Progenitor cell of endocrine pancreas (in vitro differentiated cells): Measurements from ENCODE around the gene GRPEL2. TPM values are rescaled to one million over a fixed set of nuclear protein-coding genes. Genes with fewer than 3 reads are reported as not detected.

Experiments
- DNase-seq: peaks from one replicate; pipeline ENCODE4 v3.0.0; 2021; ENCODE audit warnings: low spot score; ENCODE audit not compliant: unreplicated experiment
- H3K27ac Mint-ChIP-seq: 2 replicates; pipeline ENCODE4 v1.8.0; 2021; ENCODE audit warnings: mild to moderate bottlenecking, moderate library complexity, mixed read lengths
- H3K27me3 Mint-ChIP-seq: 2 replicates; pipeline ENCODE4 v1.8.0; 2021; ENCODE audit warnings: mixed read lengths
- H3K36me3 Mint-ChIP-seq: 2 replicates; pipeline ENCODE4 v1.8.0; 2022; ENCODE audit warnings: mixed read lengths; ENCODE audit not compliant: insufficient read depth
- H3K4me1 Mint-ChIP-seq: 2 replicates; pipeline ENCODE4 v1.8.0; 2021; ENCODE audit warnings: low read depth, mixed read lengths
- H3K4me3 Mint-ChIP-seq: 2 replicates; pipeline ENCODE4 v1.8.0; 2021; ENCODE audit warnings: low read depth, mild to moderate bottlenecking, moderate library complexity, mixed read lengths
- H3K9me3 Mint-ChIP-seq: 2 replicates; pipeline ENCODE4 v1.8.0; 2021; ENCODE audit warnings: low read depth, mixed read lengths
- CTCF ChIP-seq: fragments of 200-600 bp; sonication (generic); IDR thresholded peaks from one replicate; pipeline ENCODE4 v1.5.0; 2021; ENCODE audit warnings: antibody characterized with exemption, mild to moderate bottlenecking; ENCODE audit not compliant: unreplicated experiment
- total RNA-seq: library from RNA; stranded (reverse); gene quantifications from 2 replicates; pipeline ENCODE4 v1.2.1, GENCODE V29; 2021

Gene GRPEL2
- total RNA-seq, 1 donor from 2014 or later = 17.6 TPM

DNA sequence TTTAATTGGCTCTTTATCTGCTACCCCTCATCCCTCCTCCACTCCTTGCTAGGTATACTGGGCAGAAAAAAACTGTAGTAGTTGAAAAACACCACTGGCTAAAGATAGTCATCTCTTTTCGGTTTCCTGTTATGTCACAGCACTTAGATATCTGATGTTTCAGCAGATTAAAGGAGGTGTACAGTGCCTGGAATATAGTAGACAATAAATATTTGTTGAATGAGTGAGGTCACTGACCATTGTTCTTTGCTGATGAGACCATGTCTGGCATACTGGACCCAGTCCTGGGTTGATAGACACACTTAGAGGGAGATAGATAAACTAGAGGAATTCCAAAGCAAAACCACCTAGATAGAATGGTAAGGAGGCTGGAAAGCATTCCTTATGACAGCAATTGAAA lies 3.2 kb downstream of the GRPEL2 start:
- no peak overlapping the region for H3K27ac Mint-ChIP-seq
- DNase-seq = no peak
- peaks cover 15% of the 10 kb centered on the region for H3K4me1 Mint-ChIP-seq
- H3K27me3 Mint-ChIP-seq = no peaks in the 10 kb centered on the region
- H3K4me3 Mint-ChIP-seq = no peak overlapping the region
- H3K36me3 Mint-ChIP-seq = peaks cover 29% of the 10 kb centered on the region
- no peak for TF ChIP-seq CTCF
- H3K9me3 Mint-ChIP-seq = no peaks in the 10 kb centered on the region

GRCh38 chr5:149349382-149349781 lies 4.1 kb downstream of the GRPEL2 start:
- H3K36me3 Mint-ChIP-seq = peaks cover 32% of the 10 kb centered on the region

DNA sequence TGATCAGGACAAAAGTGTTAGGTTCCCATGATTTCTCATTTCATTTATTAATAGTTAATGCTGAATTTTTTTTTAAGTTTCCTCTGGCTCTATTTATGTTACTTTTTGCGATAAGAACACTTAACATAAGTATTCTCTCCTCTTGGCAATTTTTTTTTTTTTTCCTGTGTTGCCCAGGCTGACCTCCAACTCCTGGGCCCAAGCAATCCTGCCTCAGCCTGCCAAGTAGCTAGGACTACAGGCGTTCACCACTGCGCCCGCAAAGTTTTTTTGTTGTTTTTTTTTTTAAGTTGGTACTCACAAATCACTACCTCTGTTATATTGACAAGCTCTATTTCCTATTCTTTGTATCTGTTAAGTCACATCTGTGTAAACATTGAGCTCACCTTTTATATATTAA lies 6.9 kb downstream of the GRPEL2 start:
- DNase-seq = no peak
- no peak for TF ChIP-seq CTCF
- no peak overlapping the region for H3K4me3 Mint-ChIP-seq
- no peak overlapping the region for H3K27ac Mint-ChIP-seq
- peaks cover under 1% of the 10 kb centered on the region for H3K4me1 Mint-ChIP-seq
- no peaks in the 10 kb centered on the region for H3K27me3 Mint-ChIP-seq
- H3K36me3 Mint-ChIP-seq = peaks cover 36% of the 10 kb centered on the region
- no peaks in the 10 kb centered on the region for H3K9me3 Mint-ChIP-seq

More at GRCh38 chr5:149349382-149349781, 4.1 kb downstream of the GRPEL2 start:
- no peak for TF ChIP-seq CTCF
- no peak for DNase-seq
- no peak overlapping the region for H3K27ac Mint-ChIP-seq
- H3K27me3 Mint-ChIP-seq = no peaks in the 10 kb centered on the region
- H3K4me1 Mint-ChIP-seq = peaks cover 15% of the 10 kb centered on the region
- H3K4me3 Mint-ChIP-seq = no peak overlapping the region
- no peaks in the 10 kb centered on the region for H3K9me3 Mint-ChIP-seq

- Mint-ChIP-seq H3K9me3 (no peaks in the 10 kb centered on the region), H3K4me3 (no peak overlapping the region), H3K36me3 (peaks cover 31% of the 10 kb centered on the region), H3K27me3 (peaks cover 5% of the 10 kb centered on the region), H3K27ac (no peak overlapping the region), H3K4me1 (peaks cover 6% of the 10 kb centered on the region)
- no peak for TF ChIP-seq CTCF
- DNase-seq = no peak
Measured at GRCh38 chr5:149353911-149354310, 8.6 kb downstream of the GRPEL2 start.

GRCh38 chr5:149355688-149356087 lies 10.4 kb downstream of the GRPEL2 start:
- TF ChIP-seq CTCF = no peak
- Mint-ChIP-seq H3K9me3 (no peaks in the 10 kb centered on the region), H3K36me3 (peaks cover 20% of the 10 kb centered on the region), H3K4me1 (peaks cover 6% of the 10 kb centered on the region), H3K27ac (no peak overlapping the region), H3K27me3 (peaks cover 10% of the 10 kb centered on the region), H3K4me3 (no peak overlapping the region)
- DNase-seq = no peak
